ENCODE measurements around the gene THRSP. TPM values are rescaled to one million over a fixed set of nuclear protein-coding genes. Genes with fewer than 3 reads are reported as not detected.
"Not testable (repeated sequence)": the region's sequence is repeated elsewhere in the genome, so short reads cannot be mapped to it uniquely, and the experiment has no call there.

THRSP gene
- total and polyA plus RNA-seq, 2 of the 8 experiments (the other 6 are each of a cell fraction or from before 2014, with no cell fraction given) = 0.11 TPM; not detected in 1

- H2AK5ac ChIP-seq (ENCODE audit: low read depth, low read length); H3K9me3 ChIP-seq (ENCODE audit: insufficient read depth in 2 of 2, low read depth in 1 of 2, low read length in 1 of 2); H2BK5ac ChIP-seq (ENCODE audit: low read depth, low read length); H3K4ac ChIP-seq (replicated peaks; ENCODE audit: insufficient read length, low read depth, low read length); H3K14ac ChIP-seq (ENCODE audit: insufficient read length); H3K23me2 ChIP-seq (ENCODE audit: low read depth, low read length); H4K5ac ChIP-seq (ENCODE audit: insufficient read length, low read depth, low read length); H4K20me1 ChIP-seq (replicated peaks in 1 of 2; ENCODE audit: control insufficient read depth in 1 of 2, insufficient read depth in 2 of 2, low read length in 2 of 2); H2BK12ac ChIP-seq (ENCODE audit: low read depth, low read length); H4K8ac ChIP-seq (ENCODE audit: extremely low read depth, insufficient read depth, low read length); H3K23ac ChIP-seq (ENCODE audit: insufficient read length); H3K79me1 ChIP-seq (ENCODE audit: low read depth, low read length); H2BK120ac ChIP-seq (replicated peaks; ENCODE audit: low read depth, low read length); H3K56ac ChIP-seq (replicated peaks; ENCODE audit: insufficient read length, low read depth, low read length); H3K4me2 ChIP-seq (ENCODE audit: insufficient read depth in 1 of 2, low read depth in 2 of 2, low read length in 2 of 2); POLR2A ChIA-PET (ENCODE audit: partially characterized antibody); FAIRE-seq; DNase-seq (ENCODE audit: low read depth in 1 of 2, low spot score in 2 of 2); H2AFZ ChIP-seq (ENCODE audit: low read length); H3K79me2 ChIP-seq (ENCODE audit: control insufficient read depth in 1 of 2, insufficient read depth in 2 of 2, low read length in 2 of 2); H2BK15ac ChIP-seq (ENCODE audit: low read length); H3K27ac ChIP-seq (ENCODE audit: low read depth, low read length); H3K9ac ChIP-seq (replicated peaks in 1 of 4; ENCODE audit: extremely low read depth in 1 of 4, low read depth in 3 of 4, low read length in 3 of 4); H4K91ac ChIP-seq (replicated peaks; ENCODE audit: insufficient read length, low read length); H3K27me3 ChIP-seq (replicated peaks in 1 of 4; ENCODE audit: control insufficient read depth in 3 of 4, extremely low read depth in 1 of 4, insufficient read depth in 3 of 4, low read length in 3 of 4); H3K4me3 ChIP-seq (ENCODE audit: extremely low read depth in 1 of 4, insufficient read depth in 2 of 4, low read depth in 3 of 4, low read length in 4 of 4); H3K4me1 ChIP-seq (replicated peaks in 1 of 4; ENCODE audit: control insufficient read depth in 3 of 4, insufficient read depth in 4 of 4, low read length in 3 of 4); H3K18ac ChIP-seq (ENCODE audit: extremely low read depth, low read length); H2BK20ac ChIP-seq (ENCODE audit: low read length); H3K36me3 ChIP-seq (ENCODE audit: control insufficient read depth in 2 of 4, insufficient read depth in 4 of 4, low read length in 3 of 4): not testable (repeated sequence)
- CTCF ChIA-PET (ENCODE audit: partially characterized antibody) = interaction anchor here (1.3 kb wide), 1 partner anchor 14 kb away, joined by 3 read pairs; no protein-coding TSS in a partner anchor
- 86% methylated on average over 9 of the region's 9 CpGs; no CpG with 5 or more reads in 1 of the 2 experiments for WGBS, 2 experiments (ENCODE audit: extremely low coverage in 1 of 2, insufficient coverage in 1 of 2, insufficient read length in 1 of 2, insufficient replicate concordance in 2 of 2, low coverage in 1 of 2, low lambda C conversion rate in 2 of 2, missing lambda C conversion rate in 1 of 2)
Observed at GRCh38 chr11:78059749-78060328, 3.8 kb upstream of the THRSP start.
